HG02938 (cell line): ENCODE data around the gene NSUN7.
A peak's percentile ranks its signal among the peaks of the same experiment; 100 is the strongest.
"Not testable (repeated sequence)": the region's sequence is repeated elsewhere in the genome, so short reads cannot be mapped to it uniquely, and the experiment has no call there.

Source experiments
- ATAC-seq: cut with Tn5 transposase; IDR thresholded peaks from one replicate; pipeline ENCODE4 v1.9.1; 2021; ENCODE audit warnings: mild to moderate bottlenecking, moderate library complexity; ENCODE audit not compliant: unreplicated experiment

Gene NSUN7

GRCh38 chr4:40749717-40750460 is at the start of gene NSUN7:
TSS of gene NSUN7 (plus strand) at chr4:40749955. CDS start at chr4:40750694, 739 bp downstream.
- no peak for ATAC-seq

GRCh38 chr4:40702137-40702799 is 47.5 kb upstream of the NSUN7 start:
- no peak for ATAC-seq

GRCh38 chr4:40702800-40703151 is 47.0 kb upstream of the NSUN7 start:
- no peak for ATAC-seq

- no peak for ATAC-seq
These were observed 45.7 kb upstream of the NSUN7 start for GRCh38 chr4:40704073-40704472.

GRCh38 chr4:40710484-40711254 is 39.1 kb upstream of the NSUN7 start:
- no peak for ATAC-seq

- not testable (repeated sequence) for ATAC-seq
These were observed 36.8 kb upstream of the NSUN7 start for GRCh38 chr4:40713001-40713400.

GRCh38 chr4:40713798-40714197 is 36.0 kb upstream of the NSUN7 start:
- no peak for ATAC-seq

- no peak for ATAC-seq
These were observed 31.2 kb upstream of the NSUN7 start for GRCh38 chr4:40718586-40718985.

GRCh38 chr4:40719008-40719623 is 30.6 kb upstream of the NSUN7 start:
- ATAC-seq, result peak; percentile 46

- ATAC-seq, result no peak
These were observed 29.4 kb upstream of the NSUN7 start for GRCh38 chr4:40720351-40720750.

GRCh38 chr4:40720916-40721315 is 28.8 kb upstream of the NSUN7 start:
- ATAC-seq, result no peak

GRCh38 chr4:40721730-40722171 is 28.0 kb upstream of the NSUN7 start:
- ATAC-seq, result no peak

- ATAC-seq, result peak; percentile 81
These were observed 27.1 kb upstream of the NSUN7 start for GRCh38 chr4:40722576-40723161.

GRCh38 chr4:40723728-40724127 is 26.0 kb upstream of the NSUN7 start:
- no peak for ATAC-seq

GRCh38 chr4:40728333-40728732 is 21.4 kb upstream of the NSUN7 start:
- no peak for ATAC-seq

GRCh38 chr4:40729555-40729954 is 20.2 kb upstream of the NSUN7 start:
- ATAC-seq, result no peak

GRCh38 chr4:40730091-40730679 is 19.6 kb upstream of the NSUN7 start:
- ATAC-seq, result no peak

- no peak for ATAC-seq
These were observed 18.4 kb upstream of the NSUN7 start for GRCh38 chr4:40731361-40731760.

GRCh38 chr4:40731792-40732245 is 17.9 kb upstream of the NSUN7 start:
- peak; percentile 60 for ATAC-seq

GRCh38 chr4:40733752-40734151 is 16.0 kb upstream of the NSUN7 start:
- no peak for ATAC-seq
